Measurements from ENCODE around the gene TP53BP2. TPM values are rescaled to one million over a fixed set of nuclear protein-coding genes. Genes with fewer than 3 reads are reported as not detected.

The TP53BP2 gene
- total RNA-seq, 4 donors from 2014 or later: 31.7 to 196 (median 58.2) TPM

- H3K4me1 ChIP-seq: no peaks in the 10 kb centered on the region
- H3K4me3 ChIP-seq: no peak overlapping the region
- H3K27ac ChIP-seq: no peak overlapping the region
- no peak for TF ChIP-seq POLR2A (IDR thresholded peaks at IDR 0.05)
- TF ChIP-seq, protein P1, sequence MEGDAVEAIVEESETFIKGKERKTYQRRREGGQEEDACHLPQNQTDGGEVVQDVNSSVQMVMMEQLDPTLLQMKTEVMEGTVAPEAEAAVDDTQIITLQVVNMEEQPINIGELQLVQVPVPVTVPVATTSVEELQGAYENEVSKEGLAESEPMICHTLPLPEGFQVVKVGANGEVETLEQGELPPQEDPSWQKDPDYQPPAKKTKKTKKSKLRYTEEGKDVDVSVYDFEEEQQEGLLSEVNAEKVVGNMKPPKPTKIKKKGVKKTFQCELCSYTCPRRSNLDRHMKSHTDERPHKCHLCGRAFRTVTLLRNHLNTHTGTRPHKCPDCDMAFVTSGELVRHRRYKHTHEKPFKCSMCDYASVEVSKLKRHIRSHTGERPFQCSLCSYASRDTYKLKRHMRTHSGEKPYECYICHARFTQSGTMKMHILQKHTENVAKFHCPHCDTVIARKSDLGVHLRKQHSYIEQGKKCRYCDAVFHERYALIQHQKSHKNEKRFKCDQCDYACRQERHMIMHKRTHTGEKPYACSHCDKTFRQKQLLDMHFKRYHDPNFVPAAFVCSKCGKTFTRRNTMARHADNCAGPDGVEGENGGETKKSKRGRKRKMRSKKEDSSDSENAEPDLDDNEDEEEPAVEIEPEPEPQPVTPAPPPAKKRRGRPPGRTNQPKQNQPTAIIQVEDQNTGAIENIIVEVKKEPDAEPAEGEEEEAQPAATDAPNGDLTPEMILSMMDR (IDR thresholded peaks at IDR 0.05): no peak
- no peaks in the 10 kb centered on the region for H3K27me3 ChIP-seq
- DNase-seq: peak in 1 of 3 donors; percentile 46
- peaks cover 0 to 79% (median 2%) of the 10 kb centered on the region in 3 donors for H3K36me3 ChIP-seq
- H3K9me3 ChIP-seq: no peaks in the 10 kb centered on the region
Observed at GRCh38 chr1:223765036-223765718, 80.6 kb downstream of the TP53BP2 start.

DNA sequence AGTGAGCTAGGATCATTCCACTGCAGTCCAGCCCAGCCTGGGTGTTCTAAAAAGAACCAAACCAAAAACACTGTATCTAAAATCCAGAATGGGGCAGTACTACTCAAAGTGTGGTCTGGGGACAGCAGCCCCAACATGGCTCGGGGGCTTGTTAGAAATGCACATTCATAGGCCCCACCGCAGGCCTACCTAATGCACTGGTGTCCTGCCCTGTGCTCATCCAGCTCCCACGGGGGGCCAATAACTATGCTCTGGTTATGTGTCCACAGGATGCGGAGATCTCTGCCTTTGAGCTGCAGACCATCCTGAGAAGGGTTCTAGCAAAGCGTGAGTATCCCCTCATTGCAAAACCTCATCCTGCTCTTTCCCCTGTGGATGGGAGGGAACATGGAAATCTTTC lies 81.9 kb downstream of the TP53BP2 start:
- peaks cover 0 to 76% (median 0%) of the 10 kb centered on the region in 3 donors for H3K36me3 ChIP-seq
- no peak overlapping the region for H3K27ac ChIP-seq
- peak in 1 of 3 donors; percentile 22 for DNase-seq
- TF ChIP-seq POLR2A (IDR thresholded peaks at IDR 0.05): no peak
- TF ChIP-seq, protein P1 (IDR thresholded peaks at IDR 0.05): no peak
- H3K4me3 ChIP-seq: no peak overlapping the region
- H3K9me3 ChIP-seq: no peaks in the 10 kb centered on the region
- H3K27me3 ChIP-seq: no peaks in the 10 kb centered on the region
- H3K4me1 ChIP-seq: no peaks in the 10 kb centered on the region

DNA sequence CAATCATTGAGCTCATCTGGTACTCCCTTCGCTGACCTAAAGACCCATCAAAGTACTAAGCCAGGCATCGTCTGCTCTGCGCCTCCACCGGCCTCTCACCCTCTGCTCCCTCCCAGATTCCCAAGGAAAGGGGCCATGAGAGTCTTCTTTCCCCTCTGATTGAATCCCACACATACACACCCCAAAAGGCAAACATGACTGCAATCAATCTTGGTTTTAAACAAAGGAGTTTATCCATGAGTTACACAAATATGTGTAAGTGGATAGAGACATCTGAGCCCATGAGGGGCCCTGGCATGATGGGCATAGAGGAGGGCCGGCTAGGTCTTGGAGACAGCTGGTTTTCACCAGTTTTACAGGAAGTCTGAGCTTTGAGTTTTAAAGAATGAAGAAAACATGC lies 82.5 kb downstream of the TP53BP2 start:
- DNase-seq: peak in 1 of 3 donors; percentile 2

DNA sequence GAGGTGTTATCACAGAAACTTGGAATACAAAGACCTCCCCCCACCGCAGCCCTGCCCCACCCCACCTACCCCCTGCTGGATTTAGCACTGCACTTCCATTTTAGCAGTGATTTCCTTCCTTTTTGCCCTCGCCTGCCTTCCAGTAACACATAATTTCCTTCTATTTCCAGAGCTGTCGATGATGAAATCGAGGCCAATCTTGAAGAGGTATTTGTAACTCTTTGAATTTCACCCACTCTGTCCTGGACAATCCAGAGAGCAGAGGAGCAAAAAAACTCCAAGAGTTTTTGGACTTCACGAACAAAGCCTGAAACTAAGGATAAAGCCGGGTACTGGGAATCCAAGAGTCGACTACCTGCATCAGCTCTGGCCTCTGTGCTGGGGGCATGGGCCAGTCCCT lies 84.3 kb downstream of the TP53BP2 start:
- peak in 1 of 3 donors; percentile 11 for DNase-seq
- Histone ChIP-seq H3K27ac (no peak overlapping the region), H3K4me1 (no peaks in the 10 kb centered on the region), H3K4me3 (no peak overlapping the region), H3K27me3 (no peaks in the 10 kb centered on the region), H3K36me3 (peaks cover 0 to 95% (median 0%) of the 10 kb centered on the region in 3 donors), H3K9me3 (no peaks in the 10 kb centered on the region)
- TF ChIP-seq, protein P1 (IDR thresholded peaks at IDR 0.05): no peak
- TF ChIP-seq POLR2A (IDR thresholded peaks at IDR 0.05): no peak

More for the DNA sequence above, 82.5 kb downstream of the TP53BP2 start:
- Histone ChIP-seq H3K4me3 (no peak overlapping the region), H3K36me3 (peaks cover 0 to 81% (median 0%) of the 10 kb centered on the region in 3 donors), H3K27ac (no peak overlapping the region), H3K27me3 (no peaks in the 10 kb centered on the region), H3K4me1 (no peaks in the 10 kb centered on the region), H3K9me3 (no peaks in the 10 kb centered on the region)
- TF ChIP-seq, protein P1 (IDR thresholded peaks at IDR 0.05): no peak
- TF ChIP-seq POLR2A (IDR thresholded peaks at IDR 0.05): no peak

- H3K4me1 ChIP-seq: no peaks in the 10 kb centered on the region
- peak in 1 of 3 donors; percentile 6 for DNase-seq
- H3K4me3 ChIP-seq: no peak overlapping the region
- H3K9me3 ChIP-seq: no peaks in the 10 kb centered on the region
- TF ChIP-seq POLR2A (IDR thresholded peaks at IDR 0.05): no peak
- TF ChIP-seq, protein P1 (IDR thresholded peaks at IDR 0.05): no peak
- H3K27me3 ChIP-seq: no peaks in the 10 kb centered on the region
- no peak overlapping the region for H3K27ac ChIP-seq
- H3K36me3 ChIP-seq: peaks cover 0 to 95% (median 0%) of the 10 kb centered on the region in 3 donors
Observed at GRCh38 chr1:223760833-223761232, 84.9 kb downstream of the TP53BP2 start.

All from Peyer's patch (tissue), 4 donors.